Measurements from ENCODE around the gene TANC1. TPM values are rescaled to one million over a fixed set of nuclear protein-coding genes. Genes with fewer than 3 reads are reported as not detected.

The TANC1 gene
- polyA plus RNA-seq, 1 donor = 22.6 TPM

Other genes starting within 250 kb of the TANC1 start
- 1.6 TPM for gene DAPL1, start 173.3 kb upstream of the TANC1 start, polyA plus RNA-seq